GM12878 (cell line): ENCODE results near the gene TSPAN7. TPM values are rescaled to one million over a fixed set of nuclear protein-coding genes. Genes with fewer than 3 reads are reported as not detected.

Source experiments
- ATAC-seq: fragments of 200-7000 bp; cut with Tn5 transposase; 3 replicates; pipeline ENCODE4 v1.9.1; 2020; ENCODE audit warnings: mild to moderate bottlenecking, moderate library complexity
- BruUV-seq: library from RNA; stranded (reverse); fragments of 400-500 nt; replicated peaks from 2 replicates; lab custom pipeline; 2021; lab: Mats Ljungman, UMichigan
- CTCF ChIA-PET: fragments of 300-600 bp; sonication (Branson Sonifier 250); formaldehyde crosslinking; extraction: SDS; loops from one replicate; lab custom pipeline; 2021; ENCODE audit warnings: inconsistent platforms; lab: Yijun Ruan, JAX
- POLR2A ChIA-PET: fragments of 350-600 bp; formaldehyde crosslinking; extraction: SDS; loops from one replicate; lab custom pipeline; 2021; ENCODE audit warnings: inconsistent platforms; lab: Charles Lee
- RAD21 ChIA-PET: fragments of 300-600 bp; sonication (Branson Sonifier 250); formaldehyde crosslinking; loops from one replicate; lab custom pipeline; 2023; ENCODE audit warnings: antibody characterized with exemption; ENCODE audit not compliant: unreplicated experiment; lab: Charles Lee
- SMC1A ChIA-PET: fragments of 300-600 bp; sonication (Branson Sonifier 250); formaldehyde crosslinking; loops from one replicate; lab custom pipeline; 2023; ENCODE audit not compliant: unreplicated experiment, uncharacterized antibody; lab: Charles Lee
- DNase-seq: peaks from one replicate; pipeline ENCODE4 v3.0.0-alpha.2; 2011; ENCODE audit warnings: low read depth, low spot score
- FAIRE-seq: peaks from 3 replicates; lab custom pipeline; 2011; peaks lifted over from hg19 to GRCh38; lab: Jason Lieb, UNC
- H2AFZ ChIP-seq: 2 replicates; pipeline ENCODE4 v1.6.0; 2011; ENCODE audit warnings: low read depth, low read length, control low read depth; ENCODE audit not compliant: control insufficient read depth
- H3K27ac ChIP-seq: 2 replicates; pipeline ENCODE4 v1.5.1; 2011; ENCODE audit warnings: control low read depth; ENCODE audit not compliant: control insufficient read depth, insufficient read depth
- H3K27me3 ChIP-seq, 2 experiments: replicated peaks in 1 of 2; 2 replicates each; pipeline versions ENCODE4 v1.6.0 to v1.6.1; 2011; ENCODE audit warnings: low read length in 1 of 2; ENCODE audit not compliant: control insufficient read depth in 2 of 2, insufficient read depth in 2 of 2
- H3K36me3 ChIP-seq, 2 experiments: 2 replicates each; pipeline ENCODE4 v1.5.1; 2011; ENCODE audit warnings: low read length in 1 of 2; ENCODE audit not compliant: control insufficient read depth in 2 of 2, insufficient read depth in 2 of 2
- H3K4me1 ChIP-seq: 2 replicates; pipeline ENCODE4 v1.6.1; 2011; ENCODE audit warnings: mild to moderate bottlenecking, low read length, moderate library complexity, mixed read lengths; ENCODE audit not compliant: control insufficient read depth, insufficient read depth
- H3K4me2 ChIP-seq: 2 replicates; pipeline ENCODE4 v1.6.0; 2011; ENCODE audit warnings: control low read depth; ENCODE audit not compliant: control insufficient read depth, insufficient read depth
- H3K4me3 ChIP-seq: fragments of 200-600 bp; sonication (generic); 2 replicates; pipeline ENCODE4 v1.5.1; 2016
- H3K79me2 ChIP-seq: 2 replicates; pipeline ENCODE4 v1.6.0; 2011; ENCODE audit warnings: low read length; ENCODE audit not compliant: control insufficient read depth, insufficient read depth
- H3K9ac ChIP-seq: 2 replicates; pipeline ENCODE4 v1.8.0; 2011; ENCODE audit warnings: low read length, control low read depth, mixed read lengths; ENCODE audit not compliant: control insufficient read depth, insufficient read depth
- H3K9me3 ChIP-seq: replicated peaks from 3 replicates; pipeline ENCODE4 v1.5.1; 2011; ENCODE audit warnings: mild to moderate bottlenecking, low read length; ENCODE audit not compliant: control insufficient read depth, insufficient read depth
- H4K20me1 ChIP-seq: 2 replicates; pipeline ENCODE4 v1.6.0; 2011; ENCODE audit not compliant: control insufficient read depth, insufficient read depth
- ATF7 ChIP-seq: fragments of 450-650 bp; IDR thresholded peaks from 2 replicates; pipeline ENCODE4 v1.6.1; 2016; ENCODE audit warnings: low read depth, mild to moderate bottlenecking
- EP300 ChIP-seq, 2 experiments: fragments of 150-350 bp in 1 of 2; IDR thresholded peaks; 2 replicates each; pipeline ENCODE4 v1.6.1; 2011 to 2012; ENCODE audit warnings: low read depth in 2 of 2, low read length in 2 of 2, borderline replicate concordance in 1 of 2, improper control_type of control experiment in 1 of 2, inconsistent platforms in 1 of 2; ENCODE audit not compliant: control insufficient read depth in 1 of 2
- JUND ChIP-seq: IDR thresholded peaks from 2 replicates; pipeline ENCODE4 v1.6.1; 2012; ENCODE audit warnings: low read depth, mild to moderate bottlenecking, low read length, improper control_type of control experiment, moderate library complexity
- POU2F2 ChIP-seq: IDR thresholded peaks from 3 replicates; pipeline ENCODE4 v1.6.1; 2011; ENCODE audit warnings: low read depth, mild to moderate bottlenecking, low read length, borderline replicate concordance
- RAD21 ChIP-seq: IDR thresholded peaks from 2 replicates; pipeline ENCODE4 v1.6.1; 2011; ENCODE audit warnings: mild to moderate bottlenecking, low read depth, low read length, moderate library complexity; ENCODE audit not compliant: insufficient read depth
- SMAD5 ChIP-seq: IDR thresholded peaks from 2 replicates; pipeline ENCODE4 v1.6.1; 2016; ENCODE audit warnings: antibody characterized with exemption, low read depth
- SREBF1 ChIP-seq: IDR thresholded peaks from 2 replicates; pipeline ENCODE4 v1.6.1; 2012; ENCODE audit warnings: mild to moderate bottlenecking, low read length
- ZBTB11 ChIP-seq: fragments of 450-650 bp; formaldehyde crosslinking; IDR thresholded peaks from 2 replicates; pipeline ENCODE4 v1.5.0; 2022; ENCODE audit warnings: mild to moderate bottlenecking, missing genetic modification characterization
- ZBTB4 ChIP-seq: fragments of 450-650 bp; formaldehyde crosslinking; IDR thresholded peaks from 2 replicates; pipeline ENCODE4 v1.4.0; 2022; ENCODE audit warnings: mild to moderate bottlenecking, moderate library complexity
- WGBS: methylation state at CpG from one replicate; pipeline ENCODE4 v1.1.6; 2016; ENCODE audit warnings: low lambda C conversion rate; ENCODE audit not compliant: insufficient replicate concordance, insufficient coverage; ENCODE audit errors: missing lambda C conversion rate; 5-methylcytosine and 5-hydroxymethylcytosine counted together
- in situ Hi-C: fragments of 300-500 bp; cut with MboI; formaldehyde crosslinking; loops from 9 replicates; pipeline ENCODE4 v1.14.3; 2018; ENCODE audit warnings: mixed read lengths
- intact Hi-C: fragments of 100-400 bp; cut with micrococcal nuclease; formaldehyde crosslinking; loops from one replicate; pipeline ENCODE4 v1.14.2; 2022; ENCODE audit not compliant: unreplicated experiment
- polyA plus RNA-seq, 11 experiments: library from polyadenylated mRNA; depleted of rRNA in 4 of 11; unstranded in 6 of 11; stranded (reverse) in 5 of 11; fragments of >200 nt; fragmentation: Nextera tagmentation in 4 of 11; fragmentation: Illumina TruSeq in 1 of 11; extraction: Ambion mirVana in 4 of 11; extraction: Trizol in 1 of 11; gene quantifications; 1 replicate in 1 of 11; 2 replicates in 10 of 11; pipeline versions ENCODE4 v1.2.1 to v1.2.3, GENCODE V29; 2011 to 2016; ENCODE audit warnings: inconsistent platforms in 2 of 11, missing spikeins in 2 of 11, low read depth in 1 of 11
- total RNA-seq, 4 experiments: library from RNA; depleted of rRNA in 3 of 4; stranded (reverse); fragments of >200 nt in 3 of 4; fragmentation: Illumina TruSeq in 1 of 4; extraction: Trizol in 1 of 4; gene quantifications; 2 replicates each; pipeline versions ENCODE4 v1.2.1 to v1.2.3, GENCODE V29; 2013 to 2021
- TF ChIP-seq, protein P1 (sequence below): fragments of 450-650 bp; IDR thresholded peaks from 2 replicates; pipeline ENCODE4 v1.6.1; 2016; ENCODE audit warnings: mild to moderate bottlenecking, moderate library complexity, borderline replicate concordance
- TF ChIP-seq, protein P2 (sequence below): fragments of 450-650 bp; IDR thresholded peaks from 2 replicates; pipeline ENCODE4 v1.6.1; 2017; ENCODE audit warnings: borderline replicate concordance

TSPAN7 gene
- total and polyA plus RNA-seq, 10 of the 15 experiments (the other 5 are each of a cell fraction or from before 2014, with no cell fraction given) = 0.04 to 0.77 (median 0.14) TPM; not detected in 4

GRCh38 chrX:38668771-38669170, 107.4 kb downstream of the TSPAN7 start:
- Histone ChIP-seq H3K79me2 (no peaks in the 10 kb centered on the region), H4K20me1 (no peaks in the 10 kb centered on the region), H2AFZ (no peak overlapping the region), H3K27me3 (no peaks in the 10 kb centered on the region; a peak in 1 of 4 replicates), H3K4me2 (no peak overlapping the region), H3K27ac (no peak overlapping the region), H3K36me3 (no peaks in the 10 kb centered on the region), H3K4me1 (no peaks in the 10 kb centered on the region), H3K9ac (no peak overlapping the region), H3K4me3 (no peak overlapping the region), H3K9me3 (no peaks in the 10 kb centered on the region)
- ChIA-PET POLR2A (no interaction called here), RAD21 (no interaction called here), SMC1A (interaction anchor here (1.0 to 1.1 kb wide), 3 partner anchors 10 to 41 kb away, joined by 3 read pairs; no protein-coding TSS in a partner anchor), CTCF (no interaction called here)
- DNase-seq (no peak), FAIRE-seq (no peak), ATAC-seq (no peak)
- intact Hi-C loops (loop anchor here (10.0 kb wide), 1 partner anchor 486 kb away; no protein-coding TSS in a partner anchor), in situ Hi-C loops (loop anchor here (10.0 kb wide), 1 partner anchor 476 kb away; no protein-coding TSS in a partner anchor)
- no TSS peak for BruUV-seq
- 59% methylated on average over 1 of the region's 1 CpG for WGBS
- TF ChIP-seq SMAD5 = no peak
- TF ChIP-seq SREBF1 = no peak
- no peak for TF ChIP-seq POU2F2
- no peak for TF ChIP-seq ZBTB11
- TF ChIP-seq ZBTB4 (CRISPR knock-in tag) = no peak
- TF ChIP-seq EP300 (IDR thresholded peaks at IDR 0.05; ENCODE audit: borderline replicate concordance in 1 of 2, control insufficient read depth in 1 of 2, low read depth in 2 of 2, low read length in 2 of 2) = no peak
- TF ChIP-seq, protein P1, sequence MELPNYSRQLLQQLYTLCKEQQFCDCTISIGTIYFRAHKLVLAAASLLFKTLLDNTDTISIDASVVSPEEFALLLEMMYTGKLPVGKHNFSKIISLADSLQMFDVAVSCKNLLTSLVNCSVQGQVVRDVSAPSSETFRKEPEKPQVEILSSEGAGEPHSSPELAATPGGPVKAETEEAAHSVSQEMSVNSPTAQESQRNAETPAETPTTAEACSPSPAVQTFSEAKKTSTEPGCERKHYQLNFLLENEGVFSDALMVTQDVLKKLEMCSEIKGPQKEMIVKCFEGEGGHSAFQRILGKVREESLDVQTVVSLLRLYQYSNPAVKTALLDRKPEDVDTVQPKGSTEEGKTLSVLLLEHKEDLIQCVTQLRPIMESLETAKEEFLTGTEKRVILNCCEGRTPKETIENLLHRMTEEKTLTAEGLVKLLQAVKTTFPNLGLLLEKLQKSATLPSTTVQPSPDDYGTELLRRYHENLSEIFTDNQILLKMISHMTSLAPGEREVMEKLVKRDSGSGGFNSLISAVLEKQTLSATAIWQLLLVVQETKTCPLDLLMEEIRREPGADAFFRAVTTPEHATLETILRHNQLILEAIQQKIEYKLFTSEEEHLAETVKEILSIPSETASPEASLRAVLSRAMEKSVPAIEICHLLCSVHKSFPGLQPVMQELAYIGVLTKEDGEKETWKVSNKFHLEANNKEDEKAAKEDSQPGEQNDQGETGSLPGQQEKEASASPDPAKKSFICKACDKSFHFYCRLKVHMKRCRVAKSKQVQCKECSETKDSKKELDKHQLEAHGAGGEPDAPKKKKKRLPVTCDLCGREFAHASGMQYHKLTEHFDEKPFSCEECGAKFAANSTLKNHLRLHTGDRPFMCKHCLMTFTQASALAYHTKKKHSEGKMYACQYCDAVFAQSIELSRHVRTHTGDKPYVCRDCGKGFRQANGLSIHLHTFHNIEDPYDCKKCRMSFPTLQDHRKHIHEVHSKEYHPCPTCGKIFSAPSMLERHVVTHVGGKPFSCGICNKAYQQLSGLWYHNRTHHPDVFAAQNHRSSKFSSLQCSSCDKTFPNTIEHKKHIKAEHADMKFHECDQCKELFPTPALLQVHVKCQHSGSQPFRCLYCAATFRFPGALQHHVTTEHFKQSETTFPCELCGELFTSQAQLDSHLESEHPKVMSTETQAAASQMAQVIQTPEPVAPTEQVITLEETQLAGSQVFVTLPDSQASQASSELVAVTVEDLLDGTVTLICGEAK = no peak
- TF ChIP-seq RAD21 = no peak
- no peak for TF ChIP-seq JUND
- TF ChIP-seq ATF7 = no peak
- TF ChIP-seq, protein P2, sequence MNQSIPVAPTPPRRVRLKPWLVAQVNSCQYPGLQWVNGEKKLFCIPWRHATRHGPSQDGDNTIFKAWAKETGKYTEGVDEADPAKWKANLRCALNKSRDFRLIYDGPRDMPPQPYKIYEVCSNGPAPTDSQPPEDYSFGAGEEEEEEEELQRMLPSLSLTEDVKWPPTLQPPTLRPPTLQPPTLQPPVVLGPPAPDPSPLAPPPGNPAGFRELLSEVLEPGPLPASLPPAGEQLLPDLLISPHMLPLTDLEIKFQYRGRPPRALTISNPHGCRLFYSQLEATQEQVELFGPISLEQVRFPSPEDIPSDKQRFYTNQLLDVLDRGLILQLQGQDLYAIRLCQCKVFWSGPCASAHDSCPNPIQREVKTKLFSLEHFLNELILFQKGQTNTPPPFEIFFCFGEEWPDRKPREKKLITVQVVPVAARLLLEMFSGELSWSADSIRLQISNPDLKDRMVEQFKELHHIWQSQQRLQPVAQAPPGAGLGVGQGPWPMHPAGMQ = no peak
